ENCODE data around the gene SH3RF1. TPM values are rescaled to one million over a fixed set of nuclear protein-coding genes. Genes with fewer than 3 reads are reported as not detected.

The SH3RF1 gene
- total RNA-seq, 1 experiment from 2014 or later = 16.6 TPM

DNA sequence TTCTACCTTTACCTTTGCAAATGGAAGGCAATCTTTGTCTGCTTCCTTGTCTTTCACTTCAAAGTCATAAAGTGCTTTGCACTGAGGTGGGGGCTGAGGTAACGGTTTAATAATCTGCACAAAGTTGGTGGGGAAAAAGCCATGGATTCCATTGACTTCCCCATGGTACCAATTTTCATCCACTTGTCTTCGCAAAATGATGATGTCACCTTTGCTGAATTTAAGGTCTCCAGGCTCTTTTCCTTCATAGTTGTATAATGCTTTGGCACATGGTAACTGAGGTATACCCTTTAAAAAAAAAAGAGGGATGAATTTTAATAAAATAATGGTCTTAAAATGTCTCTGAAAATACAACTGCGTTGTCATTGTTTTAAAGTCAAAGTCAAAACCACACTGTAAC, 114.4 kb downstream of the SH3RF1 start (continued):
- TF ChIP-seq, protein P1, sequence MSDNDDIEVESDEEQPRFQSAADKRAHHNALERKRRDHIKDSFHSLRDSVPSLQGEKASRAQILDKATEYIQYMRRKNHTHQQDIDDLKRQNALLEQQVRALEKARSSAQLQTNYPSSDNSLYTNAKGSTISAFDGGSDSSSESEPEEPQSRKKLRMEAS (CRISPR knock-in tag; IDR thresholded peaks at IDR 0.05) = no peak
- TF ChIP-seq, protein P2, sequence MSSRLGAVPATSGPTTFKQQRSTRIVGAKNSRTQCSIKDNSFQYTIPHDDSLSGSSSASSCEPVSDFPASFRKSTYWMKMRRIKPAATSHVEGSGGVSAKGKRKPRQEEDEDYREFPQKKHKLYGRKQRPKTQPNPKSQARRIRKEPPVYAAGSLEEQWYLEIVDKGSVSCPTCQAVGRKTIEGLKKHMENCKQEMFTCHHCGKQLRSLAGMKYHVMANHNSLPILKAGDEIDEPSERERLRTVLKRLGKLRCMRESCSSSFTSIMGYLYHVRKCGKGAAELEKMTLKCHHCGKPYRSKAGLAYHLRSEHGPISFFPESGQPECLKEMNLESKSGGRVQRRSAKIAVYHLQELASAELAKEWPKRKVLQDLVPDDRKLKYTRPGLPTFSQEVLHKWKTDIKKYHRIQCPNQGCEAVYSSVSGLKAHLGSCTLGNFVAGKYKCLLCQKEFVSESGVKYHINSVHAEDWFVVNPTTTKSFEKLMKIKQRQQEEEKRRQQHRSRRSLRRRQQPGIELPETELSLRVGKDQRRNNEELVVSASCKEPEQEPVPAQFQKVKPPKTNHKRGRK (CRISPR knock-in tag; IDR thresholded peaks at IDR 0.05; ENCODE audit: borderline replicate concordance) = no peak
- no peak for TF ChIP-seq FOXP1 (CRISPR knock-in tag; IDR thresholded peaks at IDR 0.05; ENCODE audit: borderline replicate concordance)
- TF ChIP-seq, protein P3, sequence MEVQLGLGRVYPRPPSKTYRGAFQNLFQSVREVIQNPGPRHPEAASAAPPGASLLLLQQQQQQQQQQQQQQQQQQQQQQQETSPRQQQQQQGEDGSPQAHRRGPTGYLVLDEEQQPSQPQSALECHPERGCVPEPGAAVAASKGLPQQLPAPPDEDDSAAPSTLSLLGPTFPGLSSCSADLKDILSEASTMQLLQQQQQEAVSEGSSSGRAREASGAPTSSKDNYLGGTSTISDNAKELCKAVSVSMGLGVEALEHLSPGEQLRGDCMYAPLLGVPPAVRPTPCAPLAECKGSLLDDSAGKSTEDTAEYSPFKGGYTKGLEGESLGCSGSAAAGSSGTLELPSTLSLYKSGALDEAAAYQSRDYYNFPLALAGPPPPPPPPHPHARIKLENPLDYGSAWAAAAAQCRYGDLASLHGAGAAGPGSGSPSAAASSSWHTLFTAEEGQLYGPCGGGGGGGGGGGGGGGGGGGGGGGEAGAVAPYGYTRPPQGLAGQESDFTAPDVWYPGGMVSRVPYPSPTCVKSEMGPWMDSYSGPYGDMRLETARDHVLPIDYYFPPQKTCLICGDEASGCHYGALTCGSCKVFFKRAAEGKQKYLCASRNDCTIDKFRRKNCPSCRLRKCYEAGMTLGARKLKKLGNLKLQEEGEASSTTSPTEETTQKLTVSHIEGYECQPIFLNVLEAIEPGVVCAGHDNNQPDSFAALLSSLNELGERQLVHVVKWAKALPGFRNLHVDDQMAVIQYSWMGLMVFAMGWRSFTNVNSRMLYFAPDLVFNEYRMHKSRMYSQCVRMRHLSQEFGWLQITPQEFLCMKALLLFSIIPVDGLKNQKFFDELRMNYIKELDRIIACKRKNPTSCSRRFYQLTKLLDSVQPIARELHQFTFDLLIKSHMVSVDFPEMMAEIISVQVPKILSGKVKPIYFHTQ (CRISPR knock-in tag; IDR thresholded peaks at IDR 0.05) = no peak
- no peak for TF ChIP-seq ZNF317 (CRISPR knock-in tag; IDR thresholded peaks at IDR 0.05; ENCODE audit: borderline replicate concordance, low read depth)

DNA sequence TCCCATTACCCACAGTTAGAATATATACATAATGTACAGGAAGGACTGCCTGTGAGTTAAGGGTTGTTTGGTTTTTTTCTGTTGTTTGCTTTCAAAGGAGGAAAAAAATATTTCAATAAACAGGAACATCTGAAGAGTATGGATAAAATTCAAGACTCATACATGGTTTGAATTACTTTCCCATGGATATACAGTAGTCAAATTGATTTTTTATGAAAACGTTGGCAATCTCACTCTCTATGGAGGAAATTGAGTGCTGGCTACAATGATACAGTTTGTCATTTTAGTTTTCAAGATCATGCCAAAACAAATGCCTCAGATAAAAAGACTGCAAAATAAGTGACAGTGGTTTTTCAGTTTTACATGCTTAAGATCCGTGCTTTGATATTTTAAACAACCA, 116.6 kb downstream of the SH3RF1 start:
- TF ChIP-seq, protein P4, sequence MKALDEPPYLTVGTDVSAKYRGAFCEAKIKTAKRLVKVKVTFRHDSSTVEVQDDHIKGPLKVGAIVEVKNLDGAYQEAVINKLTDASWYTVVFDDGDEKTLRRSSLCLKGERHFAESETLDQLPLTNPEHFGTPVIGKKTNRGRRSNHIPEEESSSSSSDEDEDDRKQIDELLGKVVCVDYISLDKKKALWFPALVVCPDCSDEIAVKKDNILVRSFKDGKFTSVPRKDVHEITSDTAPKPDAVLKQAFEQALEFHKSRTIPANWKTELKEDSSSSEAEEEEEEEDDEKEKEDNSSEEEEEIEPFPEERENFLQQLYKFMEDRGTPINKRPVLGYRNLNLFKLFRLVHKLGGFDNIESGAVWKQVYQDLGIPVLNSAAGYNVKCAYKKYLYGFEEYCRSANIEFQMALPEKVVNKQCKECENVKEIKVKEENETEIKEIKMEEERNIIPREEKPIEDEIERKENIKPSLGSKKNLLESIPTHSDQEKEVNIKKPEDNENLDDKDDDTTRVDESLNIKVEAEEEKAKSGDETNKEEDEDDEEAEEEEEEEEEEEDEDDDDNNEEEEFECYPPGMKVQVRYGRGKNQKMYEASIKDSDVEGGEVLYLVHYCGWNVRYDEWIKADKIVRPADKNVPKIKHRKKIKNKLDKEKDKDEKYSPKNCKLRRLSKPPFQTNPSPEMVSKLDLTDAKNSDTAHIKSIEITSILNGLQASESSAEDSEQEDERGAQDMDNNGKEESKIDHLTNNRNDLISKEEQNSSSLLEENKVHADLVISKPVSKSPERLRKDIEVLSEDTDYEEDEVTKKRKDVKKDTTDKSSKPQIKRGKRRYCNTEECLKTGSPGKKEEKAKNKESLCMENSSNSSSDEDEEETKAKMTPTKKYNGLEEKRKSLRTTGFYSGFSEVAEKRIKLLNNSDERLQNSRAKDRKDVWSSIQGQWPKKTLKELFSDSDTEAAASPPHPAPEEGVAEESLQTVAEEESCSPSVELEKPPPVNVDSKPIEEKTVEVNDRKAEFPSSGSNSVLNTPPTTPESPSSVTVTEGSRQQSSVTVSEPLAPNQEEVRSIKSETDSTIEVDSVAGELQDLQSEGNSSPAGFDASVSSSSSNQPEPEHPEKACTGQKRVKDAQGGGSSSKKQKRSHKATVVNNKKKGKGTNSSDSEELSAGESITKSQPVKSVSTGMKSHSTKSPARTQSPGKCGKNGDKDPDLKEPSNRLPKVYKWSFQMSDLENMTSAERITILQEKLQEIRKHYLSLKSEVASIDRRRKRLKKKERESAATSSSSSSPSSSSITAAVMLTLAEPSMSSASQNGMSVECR (CRISPR knock-in tag; IDR thresholded peaks at IDR 0.05; ENCODE audit: borderline replicate concordance) = no peak
- TF ChIP-seq, protein P5, sequence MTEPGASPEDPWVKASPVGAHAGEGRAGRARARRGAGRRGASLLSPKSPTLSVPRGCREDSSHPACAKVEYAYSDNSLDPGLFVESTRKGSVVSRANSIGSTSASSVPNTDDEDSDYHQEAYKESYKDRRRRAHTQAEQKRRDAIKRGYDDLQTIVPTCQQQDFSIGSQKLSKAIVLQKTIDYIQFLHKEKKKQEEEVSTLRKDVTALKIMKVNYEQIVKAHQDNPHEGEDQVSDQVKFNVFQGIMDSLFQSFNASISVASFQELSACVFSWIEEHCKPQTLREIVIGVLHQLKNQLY (CRISPR knock-in tag; IDR thresholded peaks at IDR 0.05) = no peak
- TF ChIP-seq SMAD3 (CRISPR knock-in tag; IDR thresholded peaks at IDR 0.05; ENCODE audit: borderline replicate concordance) (no peak), ZNF138 (CRISPR knock-in tag; conservative IDR thresholded peaks at IDR 0.05) (no peak), GABPB1 (CRISPR knock-in tag; IDR thresholded peaks at IDR 0.05) (no peak), RORB (CRISPR knock-in tag; IDR thresholded peaks at IDR 0.05) (no peak), GRHL2 (CRISPR knock-in tag; IDR thresholded peaks at IDR 0.05; ENCODE audit: insufficient replicate concordance, severe bottlenecking) (no peak)
- TF ChIP-seq, protein P6, sequence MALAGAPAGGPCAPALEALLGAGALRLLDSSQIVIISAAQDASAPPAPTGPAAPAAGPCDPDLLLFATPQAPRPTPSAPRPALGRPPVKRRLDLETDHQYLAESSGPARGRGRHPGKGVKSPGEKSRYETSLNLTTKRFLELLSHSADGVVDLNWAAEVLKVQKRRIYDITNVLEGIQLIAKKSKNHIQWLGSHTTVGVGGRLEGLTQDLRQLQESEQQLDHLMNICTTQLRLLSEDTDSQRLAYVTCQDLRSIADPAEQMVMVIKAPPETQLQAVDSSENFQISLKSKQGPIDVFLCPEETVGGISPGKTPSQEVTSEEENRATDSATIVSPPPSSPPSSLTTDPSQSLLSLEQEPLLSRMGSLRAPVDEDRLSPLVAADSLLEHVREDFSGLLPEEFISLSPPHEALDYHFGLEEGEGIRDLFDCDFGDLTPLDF (CRISPR knock-in tag; IDR thresholded peaks at IDR 0.05) = no peak
- TF ChIP-seq, protein P7, sequence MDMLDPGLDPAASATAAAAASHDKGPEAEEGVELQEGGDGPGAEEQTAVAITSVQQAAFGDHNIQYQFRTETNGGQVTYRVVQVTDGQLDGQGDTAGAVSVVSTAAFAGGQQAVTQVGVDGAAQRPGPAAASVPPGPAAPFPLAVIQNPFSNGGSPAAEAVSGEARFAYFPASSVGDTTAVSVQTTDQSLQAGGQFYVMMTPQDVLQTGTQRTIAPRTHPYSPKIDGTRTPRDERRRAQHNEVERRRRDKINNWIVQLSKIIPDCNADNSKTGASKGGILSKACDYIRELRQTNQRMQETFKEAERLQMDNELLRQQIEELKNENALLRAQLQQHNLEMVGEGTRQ (CRISPR knock-in tag; IDR thresholded peaks at IDR 0.05) = no peak

More for the DNA sequence above, 116.6 kb downstream of the SH3RF1 start:
- peaks cover 23% of the 10 kb centered on the region for H3K4me1 Mint-ChIP-seq
- ChIA-PET CTCF (no interaction called here), POLR2A (no interaction called here)
- H3K27me3 Mint-ChIP-seq (ENCODE audit: low read depth) = no peaks in the 10 kb centered on the region
- H3K27ac Mint-ChIP-seq = no peak overlapping the region
- H3K4me3 Mint-ChIP-seq = no peak overlapping the region
- ATAC-seq (no peak), DNase-seq (ENCODE audit: low spot score) (no peak)
- peaks cover 4% of the 10 kb centered on the region; the same call in 1 of the 2 replicates for H3K36me3 Mint-ChIP-seq
- no peaks in the 10 kb centered on the region for H3K9me3 Mint-ChIP-seq
